ENCODE data around the gene NCOA3.

The NCOA3 gene

GRCh38 chr20:47694021-47694818 is 192.5 kb downstream of the NCOA3 start:
- peaks cover 12% of the 10 kb centered on the region for H3K9me3 ChIP-seq (replicated peaks; ENCODE audit: low read length)

DNA sequence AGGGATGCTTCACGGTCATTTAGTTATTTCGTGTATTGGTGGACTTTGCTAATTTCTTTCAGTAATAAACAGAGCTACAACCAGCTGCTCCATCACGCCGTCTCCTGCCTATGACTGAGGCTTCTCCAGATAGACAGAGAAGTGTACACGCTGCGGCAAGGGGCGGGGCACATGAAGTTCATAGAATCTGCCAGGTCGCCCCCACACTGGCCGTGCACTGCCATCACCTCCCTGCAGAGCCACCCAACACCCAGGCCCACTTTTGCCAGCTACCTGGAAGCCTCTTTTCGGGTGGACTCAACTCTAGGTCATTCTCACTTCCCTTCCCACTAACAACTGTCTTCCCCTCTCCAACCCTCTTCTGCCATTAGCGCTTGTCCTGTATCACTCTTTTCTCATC is 195.2 kb downstream of the NCOA3 start:
- no peaks in the 10 kb centered on the region for H3K4me1 ChIP-seq (ENCODE audit: control insufficient read depth, insufficient read depth, low read length)
- H3K9ac ChIP-seq (ENCODE audit: low read depth, low read length) = no peak overlapping the region
- H3K36me3 ChIP-seq (ENCODE audit: insufficient read depth, low read length) = no peaks in the 10 kb centered on the region
- no peak overlapping the region for H3K4me2 ChIP-seq (ENCODE audit: low read length)
- H3K9me3 ChIP-seq (replicated peaks; ENCODE audit: low read length) = peaks cover 4% of the 10 kb centered on the region
- peaks cover 3% of the 10 kb centered on the region for H3K27me3 ChIP-seq (ENCODE audit: control insufficient read depth, insufficient read depth, low read length)
- no peak overlapping the region for H3K4me3 ChIP-seq (ENCODE audit: low read length)

More at GRCh38 chr20:47694021-47694818, 192.5 kb downstream of the NCOA3 start:
- Histone ChIP-seq H3K36me3 (ENCODE audit: insufficient read depth, low read length) (no peaks in the 10 kb centered on the region), H3K4me2 (ENCODE audit: low read length) (no peak overlapping the region), H3K4me3 (ENCODE audit: low read length) (no peak overlapping the region), H3K27me3 (ENCODE audit: control insufficient read depth, insufficient read depth, low read length) (no peaks in the 10 kb centered on the region), H3K4me1 (ENCODE audit: control insufficient read depth, insufficient read depth, low read length) (no peaks in the 10 kb centered on the region), H3K9ac (ENCODE audit: low read depth, low read length) (no peak overlapping the region)

GRCh38 chr20:47698142-47698541 is 196.5 kb downstream of the NCOA3 start:
- Histone ChIP-seq H3K9me3 (replicated peaks; ENCODE audit: low read length) (peaks cover 3% of the 10 kb centered on the region), H3K9ac (ENCODE audit: low read depth, low read length) (no peak overlapping the region), H3K27me3 (ENCODE audit: control insufficient read depth, insufficient read depth, low read length) (peaks cover 3% of the 10 kb centered on the region), H3K36me3 (ENCODE audit: insufficient read depth, low read length) (no peaks in the 10 kb centered on the region), H3K4me3 (ENCODE audit: low read length) (no peak overlapping the region), H3K4me1 (ENCODE audit: control insufficient read depth, insufficient read depth, low read length) (no peaks in the 10 kb centered on the region), H3K4me2 (ENCODE audit: low read length) (no peak overlapping the region)

GRCh38 chr20:47699818-47700217 is 198.1 kb downstream of the NCOA3 start:
- H3K9me3 ChIP-seq (replicated peaks; ENCODE audit: low read length) = no peaks in the 10 kb centered on the region
- no peak overlapping the region for H3K9ac ChIP-seq (ENCODE audit: low read depth, low read length)
- H3K36me3 ChIP-seq (ENCODE audit: insufficient read depth, low read length) = no peaks in the 10 kb centered on the region
- no peaks in the 10 kb centered on the region for H3K4me1 ChIP-seq (ENCODE audit: control insufficient read depth, insufficient read depth, low read length)
- H3K4me3 ChIP-seq (ENCODE audit: low read length) = no peak overlapping the region
- H3K4me2 ChIP-seq (ENCODE audit: low read length) = no peak overlapping the region
- H3K27me3 ChIP-seq (ENCODE audit: control insufficient read depth, insufficient read depth, low read length) = peaks cover 3% of the 10 kb centered on the region

DNA sequence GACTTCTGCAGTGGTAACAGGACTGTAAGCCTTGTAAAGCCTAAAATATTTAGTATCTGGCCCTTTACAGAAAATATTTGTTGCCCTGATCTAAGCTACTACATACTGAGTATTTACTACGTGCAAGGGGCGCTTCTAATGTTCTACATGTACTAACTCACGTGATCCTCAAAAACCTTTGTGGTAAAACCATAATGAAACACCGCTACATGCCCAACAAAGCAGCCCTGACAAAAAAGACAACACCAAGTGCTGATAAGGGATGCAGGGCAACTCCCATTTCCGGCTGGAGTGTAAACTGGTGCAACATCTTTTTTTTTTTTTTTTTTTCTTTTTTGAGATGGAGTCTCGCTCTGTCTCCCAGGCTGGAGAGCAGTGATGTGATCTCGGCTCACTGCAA is 198.6 kb downstream of the NCOA3 start:
- no peaks in the 10 kb centered on the region for H3K4me1 ChIP-seq (ENCODE audit: control insufficient read depth, insufficient read depth, low read length)
- H3K4me3 ChIP-seq (ENCODE audit: low read length) = no peak overlapping the region
- no peak overlapping the region for H3K9ac ChIP-seq (ENCODE audit: low read depth, low read length)
- H3K36me3 ChIP-seq (ENCODE audit: insufficient read depth, low read length) = no peaks in the 10 kb centered on the region
- H3K4me2 ChIP-seq (ENCODE audit: low read length) = no peak overlapping the region
- H3K9me3 ChIP-seq (replicated peaks; ENCODE audit: low read length) = no peaks in the 10 kb centered on the region
- H3K27me3 ChIP-seq (ENCODE audit: control insufficient read depth, insufficient read depth, low read length) = peaks cover 3% of the 10 kb centered on the region

GRCh38 chr20:47701612-47702011 is 199.9 kb downstream of the NCOA3 start:
- Histone ChIP-seq H3K36me3 (ENCODE audit: insufficient read depth, low read length) (no peaks in the 10 kb centered on the region), H3K4me3 (ENCODE audit: low read length) (no peak overlapping the region), H3K27me3 (ENCODE audit: control insufficient read depth, insufficient read depth, low read length) (peaks cover 3% of the 10 kb centered on the region), H3K4me1 (ENCODE audit: control insufficient read depth, insufficient read depth, low read length) (no peaks in the 10 kb centered on the region), H3K9me3 (replicated peaks; ENCODE audit: low read length) (no peaks in the 10 kb centered on the region), H3K9ac (ENCODE audit: low read depth, low read length) (no peak overlapping the region), H3K4me2 (ENCODE audit: low read length) (no peak overlapping the region)

DNA sequence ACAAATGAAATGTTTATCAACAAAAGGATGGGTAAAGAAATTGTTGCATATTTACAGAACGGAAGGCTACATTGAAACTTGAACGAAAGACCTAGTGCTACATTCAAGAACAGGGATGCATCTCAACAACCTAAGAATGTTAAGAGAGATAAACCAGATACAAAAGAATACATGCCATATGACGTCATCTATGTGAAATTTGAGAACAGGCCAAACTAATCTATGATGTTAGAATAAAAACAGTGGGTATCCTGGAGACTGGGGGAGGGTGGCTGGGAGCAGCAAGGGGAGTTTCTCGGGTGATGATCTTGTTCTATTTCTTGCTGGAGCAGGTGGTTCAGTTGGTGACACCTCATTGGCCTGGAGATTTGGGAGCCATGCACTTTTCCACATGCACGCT is 202.1 kb downstream of the NCOA3 start:
- Histone ChIP-seq H3K9me3 (replicated peaks; ENCODE audit: low read length) (no peaks in the 10 kb centered on the region), H3K4me3 (ENCODE audit: low read length) (no peak overlapping the region), H3K27me3 (ENCODE audit: control insufficient read depth, insufficient read depth, low read length) (peaks cover 17% of the 10 kb centered on the region), H3K9ac (ENCODE audit: low read depth, low read length) (no peak overlapping the region), H3K4me2 (ENCODE audit: low read length) (no peak overlapping the region), H3K36me3 (ENCODE audit: insufficient read depth, low read length) (no peaks in the 10 kb centered on the region), H3K4me1 (ENCODE audit: control insufficient read depth, insufficient read depth, low read length) (no peaks in the 10 kb centered on the region)

- Histone ChIP-seq H3K36me3 (ENCODE audit: insufficient read depth, low read length) (no peaks in the 10 kb centered on the region), H3K27me3 (ENCODE audit: control insufficient read depth, insufficient read depth, low read length) (peaks cover 25% of the 10 kb centered on the region), H3K9me3 (replicated peaks; ENCODE audit: low read length) (no peaks in the 10 kb centered on the region), H3K4me1 (ENCODE audit: control insufficient read depth, insufficient read depth, low read length) (no peaks in the 10 kb centered on the region), H3K9ac (ENCODE audit: low read depth, low read length) (no peak overlapping the region), H3K4me2 (ENCODE audit: low read length) (no peak overlapping the region), H3K4me3 (ENCODE audit: low read length) (no peak overlapping the region)
Measured at GRCh38 chr20:47704746-47705496, 203.2 kb downstream of the NCOA3 start.

DNA sequence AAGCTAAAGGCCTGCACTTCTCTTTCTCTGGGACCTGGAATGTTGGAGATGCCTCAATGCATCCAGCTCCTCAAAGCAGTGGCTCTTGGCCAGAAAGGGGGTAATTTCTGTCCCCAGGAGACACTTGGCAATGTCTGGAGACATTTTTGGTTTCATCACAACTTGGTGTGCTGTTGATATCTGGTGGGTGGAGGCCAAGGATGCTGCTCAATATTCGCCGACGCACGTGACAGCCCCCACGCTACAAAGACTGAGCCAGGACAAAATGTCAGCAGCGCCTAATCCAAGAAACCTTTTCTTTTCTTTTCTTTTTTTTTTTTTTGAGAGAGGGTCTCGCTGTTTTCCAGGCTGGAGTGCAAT is 203.8 kb downstream of the NCOA3 start:
- Histone ChIP-seq H3K9ac (ENCODE audit: low read depth, low read length) (no peak overlapping the region), H3K4me1 (ENCODE audit: control insufficient read depth, insufficient read depth, low read length) (no peaks in the 10 kb centered on the region), H3K4me3 (ENCODE audit: low read length) (no peak overlapping the region), H3K36me3 (ENCODE audit: insufficient read depth, low read length) (no peaks in the 10 kb centered on the region), H3K27me3 (ENCODE audit: control insufficient read depth, insufficient read depth, low read length) (peaks cover 24% of the 10 kb centered on the region), H3K9me3 (replicated peaks; ENCODE audit: low read length) (no peaks in the 10 kb centered on the region), H3K4me2 (ENCODE audit: low read length) (no peak overlapping the region)

DNA sequence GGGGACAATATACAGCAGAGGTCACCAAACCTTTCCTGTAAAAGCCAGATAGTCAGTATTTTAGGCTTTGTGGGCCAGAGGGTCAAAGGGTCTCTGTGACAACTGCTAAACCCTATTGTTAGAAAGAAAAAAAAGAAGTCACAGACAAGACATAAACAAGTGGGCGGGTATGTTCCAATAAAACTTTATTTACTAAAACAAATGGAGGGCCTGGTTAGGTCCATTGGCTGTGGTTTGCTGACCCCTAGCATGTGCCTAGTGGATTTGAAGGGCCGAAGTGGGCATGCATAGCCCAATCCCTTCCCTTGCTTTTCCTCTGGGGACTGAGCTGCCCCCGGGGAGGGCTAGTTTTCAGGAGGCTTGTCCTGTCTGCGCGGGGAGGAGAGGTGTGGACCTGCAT is 204.7 kb downstream of the NCOA3 start:
- peaks cover 33% of the 10 kb centered on the region for H3K27me3 ChIP-seq (ENCODE audit: control insufficient read depth, insufficient read depth, low read length)
- H3K4me2 ChIP-seq (ENCODE audit: low read length) = no peak overlapping the region
- no peak overlapping the region for H3K4me3 ChIP-seq (ENCODE audit: low read length)
- H3K4me1 ChIP-seq (ENCODE audit: control insufficient read depth, insufficient read depth, low read length) = no peaks in the 10 kb centered on the region
- H3K36me3 ChIP-seq (ENCODE audit: insufficient read depth, low read length) = no peaks in the 10 kb centered on the region
- no peak overlapping the region for H3K9ac ChIP-seq (ENCODE audit: low read depth, low read length)
- H3K9me3 ChIP-seq (replicated peaks; ENCODE audit: low read length) = no peaks in the 10 kb centered on the region
